ENCODE data around the gene MUC2.

DNA sequence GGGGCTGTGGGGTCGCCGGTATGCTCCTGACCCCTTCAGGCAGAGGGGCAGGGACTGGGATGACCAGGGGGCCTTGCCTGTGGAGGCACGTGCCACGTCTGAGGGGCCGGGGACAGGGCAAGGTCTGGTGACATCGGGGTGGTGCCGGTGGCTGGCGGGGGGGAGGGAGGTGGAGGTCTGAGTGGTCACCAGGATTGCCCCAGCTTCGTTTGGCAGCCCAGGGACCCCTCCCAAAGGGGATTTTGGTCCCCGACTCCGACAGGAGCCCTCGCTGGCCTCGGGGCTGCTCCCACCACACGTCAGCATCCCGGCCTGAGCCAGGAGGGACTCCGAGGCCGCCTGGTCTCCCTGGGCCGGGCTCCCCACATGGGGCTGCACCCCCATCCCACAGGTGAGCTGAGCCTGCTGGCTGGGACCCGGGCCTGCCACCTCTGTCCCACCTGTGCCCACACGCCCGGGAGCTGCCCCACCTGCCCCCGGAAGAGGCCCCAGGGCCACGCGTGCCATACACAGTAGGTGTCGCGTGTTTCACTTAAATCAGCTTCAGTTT is 37.1 kb upstream of the MUC2 start:
- TF ChIP-seq, protein P1, sequence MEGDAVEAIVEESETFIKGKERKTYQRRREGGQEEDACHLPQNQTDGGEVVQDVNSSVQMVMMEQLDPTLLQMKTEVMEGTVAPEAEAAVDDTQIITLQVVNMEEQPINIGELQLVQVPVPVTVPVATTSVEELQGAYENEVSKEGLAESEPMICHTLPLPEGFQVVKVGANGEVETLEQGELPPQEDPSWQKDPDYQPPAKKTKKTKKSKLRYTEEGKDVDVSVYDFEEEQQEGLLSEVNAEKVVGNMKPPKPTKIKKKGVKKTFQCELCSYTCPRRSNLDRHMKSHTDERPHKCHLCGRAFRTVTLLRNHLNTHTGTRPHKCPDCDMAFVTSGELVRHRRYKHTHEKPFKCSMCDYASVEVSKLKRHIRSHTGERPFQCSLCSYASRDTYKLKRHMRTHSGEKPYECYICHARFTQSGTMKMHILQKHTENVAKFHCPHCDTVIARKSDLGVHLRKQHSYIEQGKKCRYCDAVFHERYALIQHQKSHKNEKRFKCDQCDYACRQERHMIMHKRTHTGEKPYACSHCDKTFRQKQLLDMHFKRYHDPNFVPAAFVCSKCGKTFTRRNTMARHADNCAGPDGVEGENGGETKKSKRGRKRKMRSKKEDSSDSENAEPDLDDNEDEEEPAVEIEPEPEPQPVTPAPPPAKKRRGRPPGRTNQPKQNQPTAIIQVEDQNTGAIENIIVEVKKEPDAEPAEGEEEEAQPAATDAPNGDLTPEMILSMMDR (conservative IDR thresholded peaks at IDR 0.05; ENCODE audit: low read depth in 2 of 2), result no peak
- no peak for TF ChIP-seq EZH2phosphoT487 (IDR thresholded peaks at IDR 0.05; ENCODE audit: unreplicated experiment)
